GM10266 (cell line): ENCODE data around the gene HFE.

ENCODE experiments used
- DNase-seq: peaks from one replicate; pipeline ENCODE4 v3.0.0; 2012; ENCODE audit errors: extremely low spot score
- CTCF ChIP-seq: IDR thresholded peaks from 2 replicates; pipeline ENCODE4 v1.5.1; 2012; ENCODE audit warnings: mild to moderate bottlenecking, low read depth; ENCODE audit not compliant: control insufficient read depth, insufficient read depth; ENCODE audit errors: missing control alignments

The HFE gene

GRCh38 chr6:26094036-26094435 lies 6.8 kb downstream of the HFE start:
- no peak for DNase-seq
- no peak for TF ChIP-seq CTCF

- TF ChIP-seq CTCF = peak; percentile 75
- peak; percentile 33 for DNase-seq
These were observed 10.1 kb downstream of the HFE start for GRCh38 chr6:26097268-26097875.

- no peak for DNase-seq
- no peak for TF ChIP-seq CTCF
These were observed 16.0 kb downstream of the HFE start for GRCh38 chr6:26103141-26103769.

- peak; percentile 72 for DNase-seq
- peak; percentile 40 for TF ChIP-seq CTCF
These were observed 16.7 kb downstream of the HFE start for GRCh38 chr6:26103770-26104456.

GRCh38 chr6:26104457-26105108 lies 17.4 kb downstream of the HFE start:
- DNase-seq = no peak
- TF ChIP-seq CTCF = no peak

- no peak for DNase-seq
- no peak for TF ChIP-seq CTCF
These were observed 18.0 kb downstream of the HFE start for GRCh38 chr6:26105109-26105730.

- no peak for DNase-seq
- TF ChIP-seq CTCF = no peak
These were observed 18.6 kb downstream of the HFE start for GRCh38 chr6:26105842-26106241.
